ENCODE data around the gene CAPZB.

- TF ChIP-seq, protein P1, sequence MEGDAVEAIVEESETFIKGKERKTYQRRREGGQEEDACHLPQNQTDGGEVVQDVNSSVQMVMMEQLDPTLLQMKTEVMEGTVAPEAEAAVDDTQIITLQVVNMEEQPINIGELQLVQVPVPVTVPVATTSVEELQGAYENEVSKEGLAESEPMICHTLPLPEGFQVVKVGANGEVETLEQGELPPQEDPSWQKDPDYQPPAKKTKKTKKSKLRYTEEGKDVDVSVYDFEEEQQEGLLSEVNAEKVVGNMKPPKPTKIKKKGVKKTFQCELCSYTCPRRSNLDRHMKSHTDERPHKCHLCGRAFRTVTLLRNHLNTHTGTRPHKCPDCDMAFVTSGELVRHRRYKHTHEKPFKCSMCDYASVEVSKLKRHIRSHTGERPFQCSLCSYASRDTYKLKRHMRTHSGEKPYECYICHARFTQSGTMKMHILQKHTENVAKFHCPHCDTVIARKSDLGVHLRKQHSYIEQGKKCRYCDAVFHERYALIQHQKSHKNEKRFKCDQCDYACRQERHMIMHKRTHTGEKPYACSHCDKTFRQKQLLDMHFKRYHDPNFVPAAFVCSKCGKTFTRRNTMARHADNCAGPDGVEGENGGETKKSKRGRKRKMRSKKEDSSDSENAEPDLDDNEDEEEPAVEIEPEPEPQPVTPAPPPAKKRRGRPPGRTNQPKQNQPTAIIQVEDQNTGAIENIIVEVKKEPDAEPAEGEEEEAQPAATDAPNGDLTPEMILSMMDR (IDR thresholded peaks at IDR 0.05; ENCODE audit: extremely low read depth in 1 of 2, insufficient read depth in 1 of 2, low read depth in 1 of 2, low read length in 2 of 2), result no peak
- TF ChIP-seq POLR2A (IDR thresholded peaks at IDR 0.05; ENCODE audit: low read depth, low read length), result no peak
- no peak for TF ChIP-seq GATA2 (IDR thresholded peaks at IDR 0.05; ENCODE audit: insufficient read depth, insufficient read length, low read depth, low read length)
- TF ChIP-seq JUN (IDR thresholded peaks at IDR 0.05; ENCODE audit: borderline replicate concordance, insufficient read depth, insufficient read length, low read depth), result no peak
- TF ChIP-seq MAX (IDR thresholded peaks at IDR 0.05; ENCODE audit: insufficient read depth, insufficient read length), result peak; percentile 66
- TF ChIP-seq EZH2 (IDR thresholded peaks at IDR 0.05; ENCODE audit: borderline replicate concordance, low read depth, low read length, severe bottlenecking), result no peak
- TF ChIP-seq POLR2AphosphoS5 (IDR thresholded peaks at IDR 0.05; ENCODE audit: insufficient read depth, low read depth, low read length), result no peak
- TF ChIP-seq MYC (IDR thresholded peaks at IDR 0.05; ENCODE audit: low read depth, low read length), result peak; percentile 52
- TF ChIP-seq FOS (IDR thresholded peaks at IDR 0.05; ENCODE audit: borderline replicate concordance, insufficient read depth, low read length), result no peak
Observed at GRCh38 chr1:19437891-19438294, 47.4 kb downstream of the CAPZB start.
